ENCODE results near the gene RADIL.

RADIL gene

GRCh38 chr7:4823441-4824119 lies 59.9 kb downstream of the RADIL start:
- no peak for DNase-seq (ENCODE audit: low read depth in 1 of 2, low spot score in 1 of 2)
- H3K27ac ChIP-seq (replicated peaks), result no peak overlapping the region
- TF ChIP-seq POLR2AphosphoS5 (IDR thresholded peaks at IDR 0.05; ENCODE audit: low read depth) (no peak), SPI1 (IDR thresholded peaks at IDR 0.05; ENCODE audit: borderline replicate concordance, low read depth) (no peak), CTCF (IDR thresholded peaks at IDR 0.05; ENCODE audit: insufficient read depth, low read length) (no peak), GABPA (IDR thresholded peaks at IDR 0.05; ENCODE audit: low read depth) (no peak), REST (IDR thresholded peaks at IDR 0.05; ENCODE audit: insufficient replicate concordance, low read depth) (no peak)
- peaks cover 4% of the 10 kb centered on the region for H3K27me3 ChIP-seq (ENCODE audit: insufficient read depth, poor library complexity, severe bottlenecking)
- H3K4me3 ChIP-seq (replicated peaks; ENCODE audit: insufficient read depth, low read length), result no peak overlapping the region

- no peak overlapping the region for H3K27ac ChIP-seq (replicated peaks)
- peaks cover 4% of the 10 kb centered on the region for H3K27me3 ChIP-seq (ENCODE audit: insufficient read depth, poor library complexity, severe bottlenecking)
- TF ChIP-seq GABPA (IDR thresholded peaks at IDR 0.05; ENCODE audit: low read depth) (no peak), CTCF (IDR thresholded peaks at IDR 0.05; ENCODE audit: insufficient read depth, low read length) (no peak), SPI1 (IDR thresholded peaks at IDR 0.05; ENCODE audit: borderline replicate concordance, low read depth) (no peak), REST (IDR thresholded peaks at IDR 0.05; ENCODE audit: insufficient replicate concordance, low read depth) (no peak), POLR2AphosphoS5 (IDR thresholded peaks at IDR 0.05; ENCODE audit: low read depth) (no peak)
- DNase-seq (ENCODE audit: low read depth in 1 of 2, low spot score in 1 of 2), result no peak
- no peak overlapping the region for H3K4me3 ChIP-seq (replicated peaks; ENCODE audit: insufficient read depth, low read length)
These were observed 60.8 kb downstream of the RADIL start for GRCh38 chr7:4822677-4823076.

GRCh38 chr7:4820967-4821471 lies 62.5 kb downstream of the RADIL start:
- Histone ChIP-seq H3K27ac (replicated peaks) (no peak overlapping the region), H3K27me3 (ENCODE audit: insufficient read depth, poor library complexity, severe bottlenecking) (peaks cover 2% of the 10 kb centered on the region), H3K4me3 (replicated peaks; ENCODE audit: insufficient read depth, low read length) (no peak overlapping the region)
- TF ChIP-seq POLR2AphosphoS5 (IDR thresholded peaks at IDR 0.05; ENCODE audit: low read depth) (no peak), SPI1 (IDR thresholded peaks at IDR 0.05; ENCODE audit: borderline replicate concordance, low read depth) (no peak), GABPA (IDR thresholded peaks at IDR 0.05; ENCODE audit: low read depth) (no peak), CTCF (IDR thresholded peaks at IDR 0.05; ENCODE audit: insufficient read depth, low read length) (no peak), REST (IDR thresholded peaks at IDR 0.05; ENCODE audit: insufficient replicate concordance, low read depth) (no peak)
- DNase-seq (ENCODE audit: low read depth in 1 of 2, low spot score in 1 of 2), result no peak
